C4-2B (cell line): ENCODE measurements around the gene ADAMTS16.

Experiments used
- H3K27ac ChIP-seq: fragments of 450-650 bp; 2 replicates; pipeline ENCODE4 v1.5.1; 2017
- ZFX ChIP-seq: fragments of 450-650 bp; IDR thresholded peaks from 2 replicates; pipeline ENCODE4 v1.6.1; 2017
- TF ChIP-seq, protein P1 (sequence below): fragments of 450-650 bp; conservative IDR thresholded peaks from 2 replicates; pipeline ENCODE4 v1.5.1; 2017; ENCODE audit warnings: mild to moderate bottlenecking

ADAMTS16 gene

DNA sequence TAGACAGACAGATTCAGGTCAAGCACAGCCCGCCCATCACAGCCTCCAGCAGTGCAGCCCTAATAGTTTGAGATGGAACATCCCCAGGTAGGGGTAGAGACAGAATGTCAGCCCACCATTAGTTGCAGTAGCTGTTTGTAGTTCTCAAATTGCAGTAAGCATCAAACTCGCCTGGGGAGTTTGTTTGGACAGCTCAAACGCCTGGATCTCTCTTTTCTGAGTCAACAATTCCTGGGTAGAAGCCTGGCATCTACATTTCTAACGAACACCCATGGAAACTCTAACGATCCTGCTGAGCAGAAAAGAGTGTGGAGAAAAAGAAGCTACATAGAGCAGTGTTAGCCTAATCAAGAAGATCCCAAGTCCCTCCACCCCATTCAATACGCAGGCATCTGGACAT lies 59.4 kb downstream of the ADAMTS16 start:
- no peak for TF ChIP-seq ZFX
- H3K27ac ChIP-seq, result no peak overlapping the region

DNA sequence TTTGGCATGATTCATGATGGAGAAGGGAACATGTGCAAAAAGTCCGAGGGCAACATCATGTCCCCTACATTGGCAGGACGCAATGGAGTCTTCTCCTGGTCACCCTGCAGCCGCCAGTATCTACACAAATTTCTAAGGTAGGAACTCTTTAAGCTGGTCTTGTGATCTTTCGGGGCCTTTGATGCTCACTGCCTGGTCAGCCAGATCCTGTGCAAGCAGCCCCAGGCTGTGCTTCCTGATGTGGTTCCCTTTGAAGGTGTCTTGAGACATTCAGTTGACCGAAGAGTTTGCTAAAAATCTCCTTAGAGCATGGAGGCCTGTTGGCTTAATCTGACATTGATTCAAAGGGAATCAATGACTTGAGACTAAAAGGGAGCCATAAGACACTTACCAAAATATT lies 60.0 kb downstream of the ADAMTS16 start:
- no peak overlapping the region for H3K27ac ChIP-seq
- TF ChIP-seq ZFX, result no peak
- TF ChIP-seq, protein P1, sequence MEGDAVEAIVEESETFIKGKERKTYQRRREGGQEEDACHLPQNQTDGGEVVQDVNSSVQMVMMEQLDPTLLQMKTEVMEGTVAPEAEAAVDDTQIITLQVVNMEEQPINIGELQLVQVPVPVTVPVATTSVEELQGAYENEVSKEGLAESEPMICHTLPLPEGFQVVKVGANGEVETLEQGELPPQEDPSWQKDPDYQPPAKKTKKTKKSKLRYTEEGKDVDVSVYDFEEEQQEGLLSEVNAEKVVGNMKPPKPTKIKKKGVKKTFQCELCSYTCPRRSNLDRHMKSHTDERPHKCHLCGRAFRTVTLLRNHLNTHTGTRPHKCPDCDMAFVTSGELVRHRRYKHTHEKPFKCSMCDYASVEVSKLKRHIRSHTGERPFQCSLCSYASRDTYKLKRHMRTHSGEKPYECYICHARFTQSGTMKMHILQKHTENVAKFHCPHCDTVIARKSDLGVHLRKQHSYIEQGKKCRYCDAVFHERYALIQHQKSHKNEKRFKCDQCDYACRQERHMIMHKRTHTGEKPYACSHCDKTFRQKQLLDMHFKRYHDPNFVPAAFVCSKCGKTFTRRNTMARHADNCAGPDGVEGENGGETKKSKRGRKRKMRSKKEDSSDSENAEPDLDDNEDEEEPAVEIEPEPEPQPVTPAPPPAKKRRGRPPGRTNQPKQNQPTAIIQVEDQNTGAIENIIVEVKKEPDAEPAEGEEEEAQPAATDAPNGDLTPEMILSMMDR, result no peak

DNA sequence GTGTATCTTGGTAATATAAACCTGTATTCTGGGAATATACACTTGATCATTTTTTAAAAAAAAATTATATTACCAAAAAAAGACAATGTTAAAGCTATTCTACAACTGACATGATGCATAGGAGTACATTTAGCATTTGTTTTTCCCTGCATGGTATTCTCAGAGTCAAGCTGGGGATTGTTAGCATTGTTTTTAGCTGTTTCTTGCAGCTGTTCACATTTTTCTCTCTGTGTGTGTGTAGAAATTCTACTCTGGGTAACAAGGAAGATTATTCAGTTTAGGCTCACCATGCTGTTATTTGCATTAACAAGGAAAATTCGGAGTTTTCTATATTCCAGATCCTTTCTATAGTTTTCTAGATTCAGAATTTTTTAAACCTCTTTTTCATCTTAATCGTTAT lies 62.2 kb downstream of the ADAMTS16 start:
- no peak overlapping the region for H3K27ac ChIP-seq
- TF ChIP-seq ZFX, result no peak
- TF ChIP-seq, protein P1, result no peak

DNA sequence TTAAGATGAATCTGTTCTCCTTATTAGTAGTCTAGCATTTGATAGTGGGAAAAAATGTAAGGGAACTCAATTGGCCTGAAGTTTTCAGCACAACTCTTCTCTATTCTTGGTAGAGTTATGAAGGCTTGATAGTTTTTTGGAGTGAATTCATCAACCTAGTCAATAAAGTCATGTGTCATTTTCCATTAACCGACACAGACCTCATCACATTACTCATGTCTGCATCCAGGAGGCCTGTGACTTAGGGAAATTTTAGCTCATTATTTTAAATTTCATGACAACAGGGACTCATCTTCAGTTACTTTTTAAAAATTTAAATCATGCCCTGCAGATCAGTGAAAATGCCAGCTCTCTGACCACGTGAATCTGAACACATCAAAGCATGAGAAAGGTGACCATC lies 63.3 kb downstream of the ADAMTS16 start:
- no peak for TF ChIP-seq ZFX
- TF ChIP-seq, protein P1, result no peak
- no peak overlapping the region for H3K27ac ChIP-seq

DNA sequence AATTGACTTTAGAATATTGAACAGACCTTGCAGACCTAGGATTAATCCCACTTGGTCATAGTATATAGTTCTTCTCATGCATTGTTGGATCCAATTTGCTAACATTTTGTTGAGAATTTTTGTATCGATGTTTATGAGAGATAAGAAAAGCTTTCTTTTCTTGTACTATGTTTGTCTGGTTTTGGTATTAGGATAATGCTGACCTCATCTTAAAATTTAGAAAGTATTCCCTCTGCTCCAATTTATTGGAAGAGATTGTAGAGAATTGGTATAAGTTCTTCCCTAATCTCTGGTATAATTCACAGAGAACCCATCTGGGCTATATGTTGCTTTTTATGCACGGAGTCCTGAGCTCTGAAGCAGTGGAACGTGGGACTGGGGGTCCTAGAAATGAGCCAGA lies 67.7 kb downstream of the ADAMTS16 start:
- no peak for TF ChIP-seq ZFX
- TF ChIP-seq, protein P1, result no peak
- no peak overlapping the region for H3K27ac ChIP-seq

DNA sequence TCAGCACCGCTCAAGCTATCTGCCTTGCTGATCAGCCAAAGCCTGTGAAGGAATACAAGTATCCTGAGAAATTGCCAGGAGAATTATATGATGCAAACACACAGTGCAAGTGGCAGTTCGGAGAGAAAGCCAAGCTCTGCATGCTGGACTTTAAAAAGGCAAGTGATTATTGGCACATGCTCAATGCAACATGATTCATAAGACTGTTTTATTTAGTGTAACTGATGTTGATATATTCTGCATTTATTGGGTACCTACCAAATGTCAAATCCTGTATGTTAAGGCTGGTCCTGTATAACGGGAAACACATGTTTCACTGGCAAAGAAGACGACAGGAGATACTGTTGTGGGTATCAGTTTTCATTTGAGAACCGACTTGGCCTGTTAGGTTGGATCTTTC lies 69.0 kb downstream of the ADAMTS16 start:
- TF ChIP-seq ZFX, result no peak
- TF ChIP-seq, protein P1, result no peak
- no peak overlapping the region for H3K27ac ChIP-seq

DNA sequence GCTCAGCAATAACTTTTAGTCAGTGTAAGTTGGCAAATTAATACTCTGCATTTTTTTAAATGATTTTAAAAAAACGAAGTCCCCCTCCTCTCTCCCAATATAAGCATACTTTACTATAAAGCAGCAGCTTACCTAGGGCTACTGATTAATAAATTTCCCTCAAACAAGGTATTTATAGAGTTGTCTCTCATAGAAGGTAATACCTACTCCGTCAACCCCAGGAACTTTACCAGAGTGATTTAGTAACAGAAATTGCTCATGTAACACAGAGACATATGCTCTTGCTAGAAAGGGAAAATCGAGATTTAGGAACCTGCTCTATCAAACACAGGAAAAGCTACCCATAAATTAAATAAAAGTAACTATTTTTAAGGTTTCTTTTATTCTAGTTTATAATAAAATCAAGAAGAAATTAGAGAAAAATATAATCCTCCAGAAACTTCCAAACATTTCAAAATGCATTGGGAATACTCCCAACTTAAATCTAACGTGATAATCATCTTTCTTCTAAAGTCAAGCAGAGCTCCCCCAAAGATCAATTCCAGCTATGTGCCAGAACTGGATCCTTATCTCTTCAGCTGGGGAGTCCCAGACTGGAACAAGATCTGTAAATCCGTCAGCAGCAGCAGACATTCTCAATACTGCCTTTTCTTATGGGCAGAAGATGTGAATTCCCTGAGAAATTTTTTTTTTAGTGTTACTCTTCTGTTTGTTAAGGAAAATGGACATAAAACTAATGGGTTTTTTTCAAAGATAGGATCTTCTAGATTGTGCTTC lies 69.6 kb downstream of the ADAMTS16 start:
- TF ChIP-seq ZFX, result no peak
- TF ChIP-seq, protein P1, result no peak
- no peak overlapping the region for H3K27ac ChIP-seq

DNA sequence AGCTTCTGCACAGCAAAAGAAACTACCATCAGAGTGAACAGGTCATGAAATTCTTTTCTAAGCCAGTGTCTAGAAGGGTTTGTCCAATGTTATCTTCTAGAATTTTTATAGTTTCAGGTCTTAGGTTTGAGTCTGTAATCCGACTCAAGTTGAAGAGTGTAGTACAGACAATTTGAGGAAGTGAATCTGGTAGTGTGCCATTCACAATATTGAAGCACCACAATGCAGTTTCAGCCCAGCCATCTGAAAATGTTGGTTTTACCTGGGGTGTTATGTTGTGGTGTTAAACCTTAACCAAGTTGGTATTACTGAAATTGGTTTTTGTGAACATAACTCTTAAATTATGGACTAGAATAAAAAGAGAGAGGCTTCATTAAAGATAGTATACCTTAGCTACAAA lies 77.2 kb downstream of the ADAMTS16 start:
- H3K27ac ChIP-seq, result no peak overlapping the region
- TF ChIP-seq, protein P1, result no peak
- TF ChIP-seq ZFX, result no peak
